Stimulated activated naive CD8-positive, alpha-beta T cell treated with anti-CD3 and anti-CD28 coated beads, Interleukin-15, Interleukin-2, amounts not matched to agents 100 U/mL and 50 U/mL, for 24 hours (primary cell): ENCODE measurements around the gene TWIST2.

Experiments used
- ATAC-seq: fragments of 150-1000 bp; cut with Tn5 transposase; one replicate; pipeline ENCODE4 v1.10.0; 2021
- DNase-seq: peaks from one replicate; pipeline ENCODE4 v3.0.0; 2021

TWIST2 gene

GRCh38 chr2:238939521-238940403 is 91.9 kb downstream of the TWIST2 start:
- DNase-seq (no peak), ATAC-seq (no peak)

GRCh38 chr2:238940806-238941205 is 92.9 kb downstream of the TWIST2 start:
- ATAC-seq, result no peak

GRCh38 chr2:238941262-238941792 is 93.4 kb downstream of the TWIST2 start:
- DNase-seq (no peak), ATAC-seq (no peak)

More at GRCh38 chr2:238940806-238941205, 92.9 kb downstream of the TWIST2 start:
- no peak for DNase-seq

- DNase-seq (no peak), ATAC-seq (no peak)
Measured at GRCh38 chr2:238942080-238942725, 94.3 kb downstream of the TWIST2 start.

GRCh38 chr2:238942726-238943300 is 94.9 kb downstream of the TWIST2 start:
- DNase-seq (no peak), ATAC-seq (no peak)

- ATAC-seq (no peak), DNase-seq (no peak)
Measured at GRCh38 chr2:238943338-238944067, 95.6 kb downstream of the TWIST2 start.

- ATAC-seq (peak; percentile 45), DNase-seq (peak; percentile 17)
Measured at GRCh38 chr2:238945433-238946150, 97.7 kb downstream of the TWIST2 start.

GRCh38 chr2:238946318-238947242 is 98.7 kb downstream of the TWIST2 start:
- ATAC-seq (no peak), DNase-seq (no peak)

GRCh38 chr2:238947243-238947760 is 99.4 kb downstream of the TWIST2 start:
- no peak for DNase-seq

GRCh38 chr2:238947920-238948710 is 100.2 kb downstream of the TWIST2 start:
- ATAC-seq, result no peak
- DNase-seq, result no peak

More at GRCh38 chr2:238947243-238947760, 99.4 kb downstream of the TWIST2 start:
- no peak for ATAC-seq

GRCh38 chr2:238948765-238949641 is 101.1 kb downstream of the TWIST2 start:
- DNase-seq, result no peak
- ATAC-seq, result no peak

- ATAC-seq, result no peak
- DNase-seq, result no peak
Measured at GRCh38 chr2:238949710-238950345, 101.9 kb downstream of the TWIST2 start.

GRCh38 chr2:238950551-238950950 is 102.7 kb downstream of the TWIST2 start:
- DNase-seq, result no peak
- no peak for ATAC-seq

GRCh38 chr2:238952261-238952919 is 104.5 kb downstream of the TWIST2 start:
- DNase-seq (no peak), ATAC-seq (no peak)

- no peak for ATAC-seq
Measured at GRCh38 chr2:238954841-238955591, 107.1 kb downstream of the TWIST2 start.

More at GRCh38 chr2:238954841-238955591, 107.1 kb downstream of the TWIST2 start:
- no peak for DNase-seq
